ENCODE results near the gene SEMA4G.

SEMA4G gene

GRCh38 chr10:100969187-100970075 lies at the start of gene SEMA4G:
TSS of gene SEMA4G (plus strand) at chr10:100969504. CDS start at chr10:100972913, 3,409 bp downstream.
- DNase-seq (ENCODE audit: low spot score) (no peak), FAIRE-seq (no peak)

GRCh38 chr10:100923580-100923979 lies 45.7 kb upstream of the SEMA4G start:
- FAIRE-seq = peak; percentile 67
- no peak for DNase-seq (ENCODE audit: low spot score)

- FAIRE-seq = no peak
- DNase-seq (ENCODE audit: low spot score) = no peak
Observed at GRCh38 chr10:100927266-100927665, 42.0 kb upstream of the SEMA4G start.

GRCh38 chr10:100928039-100928438 lies 41.3 kb upstream of the SEMA4G start:
- FAIRE-seq (no peak), DNase-seq (ENCODE audit: low spot score) (no peak)

GRCh38 chr10:100930368-100930767 lies 38.9 kb upstream of the SEMA4G start:
- FAIRE-seq (no peak), DNase-seq (ENCODE audit: low spot score) (no peak)

- DNase-seq (ENCODE audit: low spot score) = no peak
- peak; percentile 55 for FAIRE-seq
Observed at GRCh38 chr10:100934084-100934659, 35.1 kb upstream of the SEMA4G start.

GRCh38 chr10:100939763-100940344 lies 29.4 kb upstream of the SEMA4G start:
- DNase-seq (ENCODE audit: low spot score) = no peak
- no peak for FAIRE-seq

GRCh38 chr10:100942229-100942628 lies 27.1 kb upstream of the SEMA4G start:
- DNase-seq (ENCODE audit: low spot score) (no peak), FAIRE-seq (no peak)

GRCh38 chr10:100943508-100943907 lies 25.8 kb upstream of the SEMA4G start:
- FAIRE-seq = no peak
- DNase-seq (ENCODE audit: low spot score) = no peak

GRCh38 chr10:100945754-100946153 lies 23.6 kb upstream of the SEMA4G start:
- FAIRE-seq (no peak), DNase-seq (ENCODE audit: low spot score) (no peak)

GRCh38 chr10:100948916-100949315 lies 20.4 kb upstream of the SEMA4G start:
- no peak for DNase-seq (ENCODE audit: low spot score)
- no peak for FAIRE-seq

GRCh38 chr10:100960251-100960650 lies 9.1 kb upstream of the SEMA4G start:
- DNase-seq (ENCODE audit: low spot score) (no peak), FAIRE-seq (no peak)

GRCh38 chr10:100962351-100963080 lies 6.8 kb upstream of the SEMA4G start:
- no peak for DNase-seq (ENCODE audit: low spot score)
- FAIRE-seq = no peak

GRCh38 chr10:100963826-100964225 lies 5.5 kb upstream of the SEMA4G start:
- DNase-seq (ENCODE audit: low spot score) (no peak), FAIRE-seq (no peak)

GRCh38 chr10:100965820-100966219 lies 3.5 kb upstream of the SEMA4G start:
- DNase-seq (ENCODE audit: low spot score) = no peak
- no peak for FAIRE-seq

- no peak for FAIRE-seq
- DNase-seq (ENCODE audit: low spot score) = no peak
Observed at GRCh38 chr10:100966887-100967286, 2.4 kb upstream of the SEMA4G start.

GRCh38 chr10:100967332-100967731 lies 2.0 kb upstream of the SEMA4G start:
- DNase-seq (ENCODE audit: low spot score) = no peak
- FAIRE-seq = no peak

GRCh38 chr10:100968062-100968736 lies 1.1 kb upstream of the SEMA4G start:
- FAIRE-seq (no peak), DNase-seq (ENCODE audit: low spot score) (no peak)

- FAIRE-seq (no peak), DNase-seq (ENCODE audit: low spot score) (no peak)
Observed at GRCh38 chr10:100968863-100969186, 479 bp upstream of the SEMA4G start.

GRCh38 chr10:100970076-100970913 lies 991 bp downstream of the SEMA4G start:
- no peak for DNase-seq (ENCODE audit: low spot score)

More at GRCh38 chr10:100970076-100970913, 991 bp downstream of the SEMA4G start:
- no peak for FAIRE-seq

Measured in RCC 7860 (cell line).